Kidney (tissue), 14 donors: Measurements from ENCODE around the gene CRTC3. TPM values are rescaled to one million over a fixed set of nuclear protein-coding genes. Genes with fewer than 3 reads are reported as not detected.
A peak's percentile ranks its signal among the peaks of the same experiment; 100 is the strongest.

Source experiments
- DNase-seq, 5 donors: peaks; one replicate each; pipeline ENCODE4 v3.0.0-alpha.2; 2013 to 2020
- FAIRE-seq: peaks from 2 replicates; lab custom pipeline; 2012; peaks lifted over from hg19 to GRCh38; lab: Jason Lieb, UNC
- H3K27ac ChIP-seq, 2 donors: one replicate each; pipeline ENCODE4 v1.7.0; 2013; ENCODE audit warnings: low read depth in 2 of 2, low read length in 2 of 2, inconsistent platforms in 1 of 2
- H3K27me3 ChIP-seq: one replicate; pipeline ENCODE4 v1.7.1; 2013; ENCODE audit warnings: low read length, inconsistent platforms; ENCODE audit not compliant: control insufficient read depth, insufficient read depth
- H3K36me3 ChIP-seq, 3 donors: one replicate each; pipeline versions ENCODE4 v1.7.0 to v1.7.1; 2013; ENCODE audit warnings: low read length in 3 of 3, control low read depth in 1 of 3, inconsistent platforms in 1 of 3; ENCODE audit not compliant: insufficient read depth in 3 of 3, control insufficient read depth in 2 of 3
- H3K4me1 ChIP-seq, 3 donors: one replicate each; pipeline versions ENCODE4 v1.7.0 to v1.7.1; 2013; ENCODE audit warnings: low read length in 3 of 3, inconsistent platforms in 1 of 3, low read depth in 1 of 3; ENCODE audit not compliant: control insufficient read depth in 2 of 3, insufficient read depth in 2 of 3
- H3K4me3 ChIP-seq, 3 donors: one replicate each; pipeline versions ENCODE4 v1.7.0 to v1.8.1; 2013; ENCODE audit warnings: low read length in 3 of 3, control low read depth in 1 of 3, inconsistent platforms in 1 of 3
- H3K9ac ChIP-seq, 3 donors: one replicate each; pipeline versions ENCODE4 v1.7.0 to v1.7.1; 2013; ENCODE audit warnings: low read length in 3 of 3, control low read depth in 1 of 3, inconsistent platforms in 1 of 3
- H3K9me3 ChIP-seq, 3 donors: one replicate each; pipeline versions ENCODE4 v1.7.0 to v1.7.1; 2013; ENCODE audit warnings: low read length in 3 of 3, control low read depth in 1 of 3, inconsistent platforms in 1 of 3; ENCODE audit not compliant: control insufficient read depth in 2 of 3, insufficient read depth in 1 of 3
- intact Hi-C: fragments of 100-400 bp; cut with DNase I; formaldehyde crosslinking; loops from one replicate; pipeline ENCODE4 v1.11.1; 2022
- polyA plus RNA-seq: library from polyadenylated mRNA; stranded (reverse); fragments of 350-450 nt; fragmentation: Illumina TruSeq; extraction: RNeasy Lipid Tissue Mini Kit (QIAGEN cat#74804); gene quantifications from one replicate; pipeline ENCODE4 v1.2.3, GENCODE V29; 2014; ENCODE audit warnings: low read depth, low replicate concordance; ENCODE audit not compliant: insufficient read depth
- total RNA-seq: library from RNA; stranded (reverse); fragmentation: NEBNext Ultra II Directional; extraction: Animal tissue kit (Norgen Biotek cat#: 25700); gene quantifications from one replicate; pipeline ENCODE4 v1.2.1, GENCODE V29; 2021
- TF ChIP-seq, protein P1 (sequence below): IDR thresholded peaks from 3 replicates; pipeline ENCODE4 v1.5.1; 2012; ENCODE audit warnings: mild to moderate bottlenecking, moderate library complexity, borderline replicate concordance; ENCODE audit not compliant: insufficient read depth; ENCODE audit errors: extremely low read depth
- donor health status: control.
- donor health status: control.
- donor health status: control.
- donor health status: control.
- donor health status: control.
- donor health status: DM: yes; HTN: yes; CAD: no.
- donor health status: Normal renal cell carcinoma (clear cell type).

CRTC3 gene
- total and polyA plus RNA-seq, 2 donors from 2014 or later = 9.2 to 49.0 TPM

DNA sequence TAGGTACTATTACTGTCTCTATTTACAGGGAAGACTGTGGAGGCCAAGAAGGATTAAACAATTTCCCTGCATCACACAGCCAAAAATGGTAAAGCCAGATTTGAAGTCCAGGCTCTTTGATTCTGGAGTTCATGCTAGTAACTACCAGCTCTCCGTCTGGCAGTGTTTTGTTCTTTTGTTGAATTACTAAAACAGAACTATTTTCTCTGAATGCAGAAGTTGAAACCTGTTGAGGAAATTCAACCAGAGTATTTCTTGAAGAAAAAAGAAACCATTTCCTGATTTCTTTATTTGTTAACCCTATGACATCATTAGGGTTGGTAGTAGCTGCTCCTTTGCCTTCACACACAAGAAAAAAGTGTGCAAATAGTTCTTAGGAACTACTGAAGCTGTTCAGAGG lies 34.3 kb downstream of the CRTC3 start:
- TF ChIP-seq, protein P1, sequence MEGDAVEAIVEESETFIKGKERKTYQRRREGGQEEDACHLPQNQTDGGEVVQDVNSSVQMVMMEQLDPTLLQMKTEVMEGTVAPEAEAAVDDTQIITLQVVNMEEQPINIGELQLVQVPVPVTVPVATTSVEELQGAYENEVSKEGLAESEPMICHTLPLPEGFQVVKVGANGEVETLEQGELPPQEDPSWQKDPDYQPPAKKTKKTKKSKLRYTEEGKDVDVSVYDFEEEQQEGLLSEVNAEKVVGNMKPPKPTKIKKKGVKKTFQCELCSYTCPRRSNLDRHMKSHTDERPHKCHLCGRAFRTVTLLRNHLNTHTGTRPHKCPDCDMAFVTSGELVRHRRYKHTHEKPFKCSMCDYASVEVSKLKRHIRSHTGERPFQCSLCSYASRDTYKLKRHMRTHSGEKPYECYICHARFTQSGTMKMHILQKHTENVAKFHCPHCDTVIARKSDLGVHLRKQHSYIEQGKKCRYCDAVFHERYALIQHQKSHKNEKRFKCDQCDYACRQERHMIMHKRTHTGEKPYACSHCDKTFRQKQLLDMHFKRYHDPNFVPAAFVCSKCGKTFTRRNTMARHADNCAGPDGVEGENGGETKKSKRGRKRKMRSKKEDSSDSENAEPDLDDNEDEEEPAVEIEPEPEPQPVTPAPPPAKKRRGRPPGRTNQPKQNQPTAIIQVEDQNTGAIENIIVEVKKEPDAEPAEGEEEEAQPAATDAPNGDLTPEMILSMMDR = no peak
- Histone ChIP-seq H3K9ac (no peak overlapping the region), H3K4me3 (no peak overlapping the region), H3K9me3 (no peaks in the 10 kb centered on the region), H3K27ac (no peak overlapping the region), H3K4me1 (peaks cover 0 to 20% (median 14%) of the 10 kb centered on the region in 3 donors), H3K27me3 (no peaks in the 10 kb centered on the region), H3K36me3 (no peaks in the 10 kb centered on the region)
- DNase-seq (no peak), FAIRE-seq (no peak)
- intact Hi-C loops = no loop called here

DNA sequence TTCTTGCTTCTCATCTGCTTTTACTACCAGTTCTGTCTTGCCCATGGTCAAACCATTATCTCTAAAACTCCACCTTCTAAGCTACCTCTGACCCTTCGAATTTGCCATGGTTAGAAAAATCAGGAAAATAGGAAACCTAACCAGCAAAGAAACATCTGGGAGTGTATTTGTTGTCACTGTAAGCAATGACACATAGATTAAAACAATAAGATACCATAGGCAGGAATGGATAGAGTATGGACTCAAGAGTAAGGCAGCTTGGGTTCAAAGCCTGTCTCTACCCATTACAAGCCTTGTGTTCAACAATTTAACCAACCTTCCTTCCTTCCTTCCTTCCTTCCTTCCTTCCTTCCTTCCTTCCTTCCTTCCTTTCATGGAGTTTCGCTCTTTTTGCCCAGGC lies 34.9 kb downstream of the CRTC3 start:
- H3K4me1 ChIP-seq = peaks cover 0 to 17% (median 14%) of the 10 kb centered on the region in 3 donors
- H3K9ac ChIP-seq = no peak overlapping the region
- TF ChIP-seq, protein P1 = no peak
- DNase-seq = no peak
- FAIRE-seq = no peak
- H3K9me3 ChIP-seq = no peaks in the 10 kb centered on the region
- H3K27me3 ChIP-seq = no peaks in the 10 kb centered on the region
- H3K27ac ChIP-seq = peak overlapping the region in 1 of 2 donors; percentile 20
- intact Hi-C loops = no loop called here
- H3K36me3 ChIP-seq = no peaks in the 10 kb centered on the region
- H3K4me3 ChIP-seq = no peak overlapping the region

DNA sequence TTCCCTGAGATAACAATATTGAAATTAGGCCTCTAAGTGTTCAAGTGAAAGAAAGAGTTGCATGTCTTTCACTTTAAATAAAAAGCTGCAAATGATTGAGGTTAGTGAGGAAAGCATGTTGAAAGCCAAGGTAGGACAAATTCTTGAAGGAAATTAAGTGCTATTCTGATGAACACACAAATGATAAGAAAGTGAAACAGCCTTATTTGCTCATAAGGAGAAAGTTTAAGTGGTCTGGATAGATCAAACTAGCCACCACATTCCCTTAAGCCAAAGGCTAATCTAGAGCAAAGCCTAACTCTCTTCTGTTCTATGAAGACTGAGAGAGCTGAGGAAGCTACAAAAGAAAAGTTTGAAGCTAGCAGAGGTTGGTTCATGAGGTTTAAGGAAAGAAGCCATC lies 36.1 kb downstream of the CRTC3 start:
- no peak for FAIRE-seq
- H3K27me3 ChIP-seq = no peaks in the 10 kb centered on the region
- no peak overlapping the region for H3K9ac ChIP-seq
- H3K9me3 ChIP-seq = no peaks in the 10 kb centered on the region
- no peaks in the 10 kb centered on the region for H3K36me3 ChIP-seq
- no peak overlapping the region for H3K4me3 ChIP-seq
- H3K4me1 ChIP-seq = peaks cover 0 to 13% (median 5%) of the 10 kb centered on the region in 3 donors
- TF ChIP-seq, protein P1 = no peak
- no peak overlapping the region for H3K27ac ChIP-seq
- intact Hi-C loops = no loop called here
- no peak for DNase-seq

DNA sequence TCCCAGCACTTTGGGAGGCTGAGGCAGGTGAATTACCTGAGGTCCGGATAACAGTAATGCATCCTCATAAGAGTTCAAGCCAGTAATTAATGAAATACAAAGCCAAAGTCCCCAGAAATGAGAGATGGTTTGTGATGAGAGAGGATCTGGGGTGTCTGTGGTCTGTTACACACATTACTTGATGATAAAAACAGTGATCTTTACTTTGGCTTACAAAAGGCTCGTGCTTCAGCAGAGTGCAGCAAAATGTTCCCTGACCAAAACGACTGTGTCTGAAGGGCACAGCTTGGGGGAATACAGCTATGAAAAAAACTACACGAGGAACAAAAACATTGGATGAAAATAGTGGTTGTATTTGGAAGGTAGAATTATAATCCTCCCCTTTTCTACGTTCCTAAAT lies 40.9 kb downstream of the CRTC3 start:
- Histone ChIP-seq H3K27ac (no peak overlapping the region), H3K36me3 (no peaks in the 10 kb centered on the region), H3K27me3 (no peaks in the 10 kb centered on the region), H3K4me1 (no peaks in the 10 kb centered on the region), H3K9ac (no peak overlapping the region), H3K4me3 (no peak overlapping the region), H3K9me3 (no peaks in the 10 kb centered on the region)
- FAIRE-seq (no peak), DNase-seq (no peak)
- intact Hi-C loops = no loop called here
- TF ChIP-seq, protein P1 = no peak
